Suppressor macrophage (primary cell): Measurements from ENCODE around the gene MIA2.
"Not testable (repeated sequence)": the region's sequence is repeated elsewhere in the genome, so short reads cannot be mapped to it uniquely, and the experiment has no call there.

Experiments used
- DNase-seq, 4 experiments: peaks; one replicate each; pipeline ENCODE4 v3.0.0-alpha.2; 2020 to 2022

The MIA2 gene

GRCh38 chr14:39342768-39343167, 109.1 kb downstream of the MIA2 start:
- no peak for DNase-seq

- no peak for DNase-seq
Measured at GRCh38 chr14:39343614-39344013, 109.9 kb downstream of the MIA2 start.

GRCh38 chr14:39350866-39351265, 117.2 kb downstream of the MIA2 start:
- DNase-seq = no peak

- DNase-seq = no peak
Measured at GRCh38 chr14:39351708-39352107, 118.0 kb downstream of the MIA2 start.

- not testable (repeated sequence) for DNase-seq
Measured at GRCh38 chr14:39359069-39359468, 125.4 kb downstream of the MIA2 start.

GRCh38 chr14:39360316-39360715, 126.6 kb downstream of the MIA2 start:
- no peak for DNase-seq

- DNase-seq = not testable (repeated sequence)
Measured at GRCh38 chr14:39361556-39361955, 127.8 kb downstream of the MIA2 start.

GRCh38 chr14:39364509-39364908, 130.8 kb downstream of the MIA2 start:
- DNase-seq = no peak

- no peak for DNase-seq
Measured at GRCh38 chr14:39365354-39365753, 131.6 kb downstream of the MIA2 start.

- no peak for DNase-seq
Measured at GRCh38 chr14:39366460-39367386, 133.0 kb downstream of the MIA2 start.

GRCh38 chr14:39367387-39367751, 133.7 kb downstream of the MIA2 start:
- no peak for DNase-seq

- DNase-seq = peak; percentile 9 to 40 (median 39)
Measured at GRCh38 chr14:39368261-39368959, 134.7 kb downstream of the MIA2 start.

GRCh38 chr14:39369029-39369428, 135.3 kb downstream of the MIA2 start:
- no peak for DNase-seq

GRCh38 chr14:39370415-39370814, 136.7 kb downstream of the MIA2 start:
- no peak for DNase-seq

- DNase-seq = no peak
Measured at GRCh38 chr14:39372656-39373055, 138.9 kb downstream of the MIA2 start.

GRCh38 chr14:39374851-39375250, 141.1 kb downstream of the MIA2 start:
- no peak for DNase-seq

GRCh38 chr14:39376667-39377403, 143.1 kb downstream of the MIA2 start:
- no peak for DNase-seq

GRCh38 chr14:39381366-39381765, 147.7 kb downstream of the MIA2 start:
- no peak for DNase-seq

GRCh38 chr14:39382463-39382862, 148.7 kb downstream of the MIA2 start:
- no peak for DNase-seq

- DNase-seq = no peak
Measured at GRCh38 chr14:39383026-39383660, 149.4 kb downstream of the MIA2 start.

GRCh38 chr14:39383741-39384140, 150.0 kb downstream of the MIA2 start:
- DNase-seq = no peak

GRCh38 chr14:39384177-39384576, 150.5 kb downstream of the MIA2 start:
- DNase-seq = no peak

GRCh38 chr14:39393289-39393688, 159.6 kb downstream of the MIA2 start:
- no peak for DNase-seq
